GM18505 (cell line): ENCODE measurements around the gene CHAF1B.
"Not testable (repeated sequence)": the region's sequence is repeated elsewhere in the genome, so short reads cannot be mapped to it uniquely, and the experiment has no call there.

Experiments used
- ATAC-seq: cut with Tn5 transposase; IDR thresholded peaks from one replicate; pipeline ENCODE4 v1.9.1; 2021; ENCODE audit not compliant: unreplicated experiment
- POLR2A ChIP-seq: IDR thresholded peaks from 4 replicates; pipeline ENCODE4 v1.6.1; 2011; ENCODE audit warnings: borderline replicate concordance; ENCODE audit not compliant: insufficient read depth, insufficient read length; ENCODE audit errors: extremely low read depth

Gene CHAF1B

DNA sequence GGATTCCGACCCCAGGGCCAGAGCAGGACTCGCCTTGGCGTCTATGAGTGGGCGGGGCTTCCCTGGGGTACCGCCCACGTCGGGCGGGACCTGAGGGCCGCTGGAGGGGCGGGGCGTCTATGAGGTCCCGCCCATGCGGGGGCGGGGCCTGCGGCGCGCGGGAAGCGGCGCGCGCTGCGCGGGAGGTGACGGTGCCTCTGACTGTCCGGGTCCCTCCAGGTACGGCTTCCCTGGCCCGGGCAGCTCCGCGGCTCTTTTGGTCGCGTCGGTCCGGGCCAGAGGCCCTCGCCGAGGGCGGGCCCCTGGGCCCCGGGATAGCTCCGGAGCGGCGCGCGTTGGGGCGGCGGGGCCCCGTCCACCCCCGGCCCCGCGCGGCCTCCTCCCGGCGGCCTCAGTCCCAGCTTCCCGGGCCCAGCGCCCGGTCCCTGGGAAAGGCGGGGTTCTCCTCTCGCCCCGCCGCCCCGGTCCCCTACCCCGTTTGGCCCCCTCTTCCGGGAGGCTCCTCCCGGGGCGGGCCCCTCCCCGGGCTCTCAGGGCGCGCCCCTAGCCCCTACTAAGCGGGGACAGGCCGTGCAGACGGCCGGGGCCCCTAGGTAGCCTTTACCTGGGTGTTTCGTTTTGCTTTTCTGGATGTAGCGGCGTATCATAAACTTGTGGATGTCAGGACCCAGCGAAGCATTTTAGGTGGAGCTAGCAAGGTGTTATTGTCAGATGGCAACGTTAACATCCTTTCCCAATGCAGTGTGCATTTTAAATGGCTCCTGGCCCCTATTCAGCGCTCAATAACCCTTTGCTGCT is at the start of gene CHAF1B:
Gene CHAF1B (plus strand): TSS at position 160 of the 798 bp plus-strand sequence. CDS start 745 bp downstream, outside the sequence.
- peak; percentile 91 for ATAC-seq
- TF ChIP-seq POLR2A, result peak; percentile 68

DNA sequence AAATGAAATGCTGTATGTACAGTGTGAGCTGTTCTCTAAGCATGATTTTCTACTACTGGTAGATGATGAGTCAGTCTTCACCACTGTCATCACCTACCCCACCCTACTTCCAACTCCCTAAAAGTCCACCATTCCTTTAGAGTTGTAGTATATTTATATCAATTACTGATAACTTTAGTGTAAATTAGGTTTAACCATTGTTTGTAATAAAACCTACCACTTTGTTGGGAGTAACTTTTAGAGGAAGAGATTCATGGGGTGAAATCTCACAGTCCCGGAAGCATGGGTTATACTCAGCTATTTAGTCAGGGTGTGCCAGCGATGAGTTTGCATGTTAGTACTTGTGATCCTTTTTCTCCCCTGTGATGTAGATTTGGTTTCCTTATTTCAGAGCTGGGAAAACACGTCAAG is 48.1 kb upstream of the CHAF1B start:
- no peak for TF ChIP-seq POLR2A
- ATAC-seq, result no peak

DNA sequence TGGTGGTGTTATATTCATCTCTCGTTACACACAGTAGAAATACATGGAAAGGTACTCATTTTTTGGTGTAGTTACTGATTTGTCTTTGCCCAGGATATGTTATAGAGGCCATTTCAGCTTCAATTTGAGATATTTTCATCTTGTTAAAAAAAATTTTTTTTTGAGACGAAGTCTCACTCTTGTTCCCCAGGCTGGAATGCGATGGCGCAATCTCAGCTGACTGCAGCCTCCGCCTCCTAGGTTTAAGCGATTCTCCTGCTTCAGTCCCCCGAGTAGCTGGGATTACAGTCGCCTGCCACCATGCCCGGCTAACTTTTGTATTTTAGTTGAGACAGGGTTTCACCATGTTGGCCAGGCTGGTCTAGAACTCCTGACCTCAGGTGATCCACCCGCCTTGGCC is 46.2 kb upstream of the CHAF1B start:
- ATAC-seq, result no peak
- no peak for TF ChIP-seq POLR2A

DNA sequence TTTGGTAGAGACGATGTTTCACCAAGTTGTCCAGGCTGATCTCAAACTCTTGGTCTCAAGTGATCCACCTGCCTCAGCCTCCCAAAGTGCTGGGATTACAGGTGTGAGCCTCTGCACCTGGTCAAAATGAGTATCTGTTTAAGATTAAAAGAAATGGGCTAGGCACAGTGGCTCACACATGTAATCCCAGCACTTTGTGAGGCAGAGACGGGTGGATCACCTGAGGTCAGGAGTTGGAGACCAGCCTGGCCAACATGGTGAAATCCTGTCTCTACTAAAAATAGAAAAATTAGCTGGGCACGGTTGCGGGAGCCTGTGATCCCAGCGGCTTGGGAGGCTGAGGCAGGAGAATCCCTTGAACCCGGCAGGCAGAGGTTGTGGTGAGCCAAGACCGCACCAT is 42.6 kb upstream of the CHAF1B start:
- ATAC-seq, result not testable (repeated sequence)

DNA sequence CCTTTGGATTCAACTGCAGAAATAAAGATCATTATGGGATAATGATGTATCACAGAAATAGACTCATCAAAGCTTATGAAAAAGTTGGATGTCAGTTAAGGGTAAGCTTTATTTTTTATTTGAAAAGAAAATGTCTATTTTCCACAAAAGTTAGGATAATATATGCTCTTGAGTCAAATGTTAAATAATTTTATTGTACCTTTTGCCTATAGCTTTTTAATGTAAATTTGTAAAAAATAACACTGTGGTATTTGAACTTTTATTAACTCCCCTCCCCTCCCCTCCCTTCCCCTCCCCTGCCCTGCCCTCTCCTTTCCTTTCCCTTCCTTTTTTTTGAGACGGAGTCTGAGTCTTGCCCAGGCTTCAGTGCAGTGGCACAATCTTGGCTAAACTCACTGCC is 40.3 kb upstream of the CHAF1B start:
- TF ChIP-seq POLR2A, result no peak
- no peak for ATAC-seq

DNA sequence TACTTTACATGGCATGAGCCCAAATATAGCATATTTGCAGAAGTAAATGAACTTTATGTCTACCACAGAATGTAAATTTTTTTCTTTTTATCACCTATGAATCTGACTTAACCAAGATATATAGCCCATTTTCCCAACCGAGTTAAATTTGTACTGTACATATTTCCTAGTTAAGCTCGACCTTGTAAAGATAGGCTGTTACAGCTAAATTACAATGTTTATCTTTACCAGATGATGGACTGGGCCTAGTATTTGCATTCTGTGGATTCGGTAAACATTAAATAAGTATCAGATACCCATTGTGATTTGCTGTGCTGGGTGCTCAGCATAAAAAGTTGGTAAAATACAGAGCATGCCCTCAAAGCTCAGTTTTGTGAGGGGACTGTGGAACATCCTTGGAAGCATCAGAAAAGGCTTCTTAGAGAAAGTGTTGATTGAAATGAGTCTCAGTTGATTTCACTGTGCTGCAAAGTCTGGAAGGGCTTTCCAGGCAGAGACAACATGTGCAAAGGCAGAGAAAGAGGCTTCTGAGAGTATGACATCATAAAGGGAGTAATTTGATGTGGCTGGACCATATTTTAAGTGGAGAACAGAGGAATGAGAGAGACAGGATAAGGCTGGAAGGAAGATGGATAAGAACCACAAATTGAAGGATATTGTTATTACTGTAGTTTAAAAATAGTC is 37.8 kb upstream of the CHAF1B start:
- TF ChIP-seq POLR2A, result no peak
- no peak for ATAC-seq

DNA sequence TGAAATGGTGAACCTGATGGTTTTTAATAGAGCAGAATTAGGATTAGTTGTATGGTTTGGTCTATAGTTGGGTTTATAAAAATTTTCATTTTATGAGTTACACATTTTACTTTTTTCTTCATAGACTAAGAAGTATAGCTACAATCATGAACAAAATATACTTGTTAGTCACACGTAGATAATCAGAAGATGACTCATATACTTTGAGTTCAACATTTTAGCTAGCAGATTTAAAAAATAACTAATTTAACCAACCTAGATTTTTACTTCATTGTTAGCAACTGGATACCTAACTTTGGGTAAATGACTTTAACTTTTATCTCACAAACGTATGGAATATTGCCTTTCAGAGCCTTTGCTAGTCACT is 37.2 kb upstream of the CHAF1B start:
- ATAC-seq, result no peak
- no peak for TF ChIP-seq POLR2A

DNA sequence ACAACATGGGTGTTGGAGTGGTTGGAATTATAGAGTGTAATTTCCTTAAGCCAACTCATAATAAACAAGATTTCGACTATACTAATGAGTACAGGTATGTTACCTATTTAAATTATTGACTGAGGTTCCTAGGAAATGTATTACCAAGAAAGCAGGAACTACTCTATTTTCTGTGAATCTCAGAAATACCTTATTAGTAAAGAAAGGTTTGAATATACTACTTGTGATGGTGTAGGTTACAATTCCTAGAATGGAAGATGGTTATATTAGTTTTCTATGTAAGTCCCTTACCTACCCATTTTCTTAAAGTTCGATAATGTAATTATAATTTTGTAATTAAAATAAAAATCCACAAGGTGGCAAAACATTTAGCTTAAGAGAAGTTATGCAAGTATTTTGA is 35.9 kb upstream of the CHAF1B start:
- TF ChIP-seq POLR2A, result no peak
- ATAC-seq, result no peak

DNA sequence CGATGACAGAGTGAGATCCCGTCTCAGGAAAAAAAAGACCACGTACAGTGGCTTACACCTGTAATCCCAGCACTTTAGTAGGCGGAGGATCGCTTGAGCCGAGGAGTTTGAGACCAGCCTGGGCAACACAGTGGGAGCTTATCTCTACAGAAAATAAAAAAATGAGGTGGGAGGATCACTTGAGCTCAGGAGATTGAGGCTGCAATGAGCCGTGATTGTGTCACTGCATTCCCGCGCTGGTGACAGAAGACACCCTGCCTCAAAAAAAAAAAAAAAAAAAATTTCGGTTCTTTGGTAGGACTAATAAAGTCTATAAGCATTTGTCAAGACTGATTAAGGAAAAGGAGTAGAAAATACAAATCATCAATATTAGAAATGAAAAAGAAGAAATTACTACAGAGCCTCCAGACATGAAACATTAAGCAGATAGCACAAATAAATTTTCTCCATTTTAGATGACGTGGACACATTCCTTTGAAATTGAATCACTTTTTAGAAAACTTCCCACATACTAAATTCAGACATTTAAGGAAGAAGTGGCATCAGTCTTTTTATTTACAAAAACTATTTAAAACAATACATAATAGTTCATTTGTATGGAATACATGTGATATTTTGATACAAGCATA is 34.8 kb upstream of the CHAF1B start:
- TF ChIP-seq POLR2A, result no peak
- ATAC-seq, result no peak

DNA sequence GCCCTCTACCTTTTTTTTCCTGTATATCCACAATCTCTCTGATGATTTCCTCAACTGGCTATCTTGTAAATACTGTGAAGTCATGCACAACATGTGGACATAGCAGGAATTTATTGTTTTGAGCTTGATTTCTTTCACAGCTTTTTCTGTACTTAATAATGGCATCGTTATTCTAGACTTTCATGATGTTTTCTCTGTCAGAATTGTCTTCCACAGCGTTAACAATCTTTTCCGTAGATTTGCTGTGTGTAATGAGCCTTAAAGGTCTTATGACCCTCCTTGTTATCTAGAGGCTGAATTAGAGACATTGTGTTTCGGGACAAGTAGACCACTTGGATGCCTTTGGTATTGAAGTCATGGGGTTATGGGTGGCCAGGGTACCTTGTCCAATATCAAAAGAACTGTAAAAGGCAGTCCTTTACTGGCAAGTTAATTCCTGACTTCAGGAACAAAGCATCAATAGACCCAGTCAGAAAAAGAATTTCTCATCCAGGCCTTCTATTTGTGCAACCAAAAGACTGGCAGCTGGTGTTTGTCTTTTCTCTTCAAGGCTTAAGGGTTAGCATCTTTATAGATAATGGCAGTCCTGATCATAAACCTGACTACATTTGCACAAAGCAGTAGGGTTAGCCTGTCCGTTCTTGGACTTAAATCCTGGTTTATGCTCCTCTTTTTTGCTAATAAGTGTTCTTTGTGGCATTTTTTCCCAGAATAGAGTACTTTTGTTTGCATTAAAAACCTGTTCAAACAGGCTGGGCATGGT is 30.1 kb upstream of the CHAF1B start:
- ATAC-seq, result no peak
- no peak for TF ChIP-seq POLR2A

DNA sequence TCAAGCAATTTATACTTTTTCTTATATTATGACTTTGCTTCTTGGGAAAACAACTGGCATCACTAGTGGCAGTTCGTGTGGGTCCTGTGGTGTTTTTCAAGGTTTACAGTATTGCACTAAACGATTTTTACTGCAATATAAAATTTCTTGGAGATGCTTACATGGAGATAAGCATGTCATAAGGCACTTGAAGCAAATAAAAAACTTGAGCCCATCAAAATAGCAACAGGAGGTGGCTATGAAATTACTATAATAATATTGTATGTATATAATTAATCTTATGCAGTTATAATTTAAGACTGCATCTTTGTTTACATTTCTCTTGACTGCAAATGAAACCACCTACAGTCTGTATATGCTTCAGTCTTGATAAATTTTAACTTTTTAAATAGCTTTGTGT is 29.3 kb upstream of the CHAF1B start:
- no peak for ATAC-seq
- no peak for TF ChIP-seq POLR2A

DNA sequence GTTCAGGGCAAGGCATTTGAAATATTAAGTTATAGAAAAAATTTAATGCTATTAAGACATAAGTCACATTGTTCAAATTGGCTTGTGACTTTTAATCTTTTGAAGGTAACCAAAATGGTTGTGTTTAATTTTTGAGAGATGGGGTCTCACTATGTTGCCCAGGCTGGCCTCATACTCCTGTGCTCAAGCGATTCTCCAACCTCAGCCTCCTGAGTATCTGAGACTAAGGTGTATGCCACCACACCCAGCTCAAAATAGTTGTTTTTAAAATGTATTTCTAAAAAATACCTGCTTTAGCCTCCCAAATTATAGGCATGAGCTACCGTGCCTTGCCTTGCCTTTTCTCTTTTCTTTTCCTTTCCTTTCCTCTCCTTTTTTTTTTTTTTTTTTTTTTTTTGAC is 26.0 kb upstream of the CHAF1B start:
- TF ChIP-seq POLR2A, result no peak
- ATAC-seq, result no peak

DNA sequence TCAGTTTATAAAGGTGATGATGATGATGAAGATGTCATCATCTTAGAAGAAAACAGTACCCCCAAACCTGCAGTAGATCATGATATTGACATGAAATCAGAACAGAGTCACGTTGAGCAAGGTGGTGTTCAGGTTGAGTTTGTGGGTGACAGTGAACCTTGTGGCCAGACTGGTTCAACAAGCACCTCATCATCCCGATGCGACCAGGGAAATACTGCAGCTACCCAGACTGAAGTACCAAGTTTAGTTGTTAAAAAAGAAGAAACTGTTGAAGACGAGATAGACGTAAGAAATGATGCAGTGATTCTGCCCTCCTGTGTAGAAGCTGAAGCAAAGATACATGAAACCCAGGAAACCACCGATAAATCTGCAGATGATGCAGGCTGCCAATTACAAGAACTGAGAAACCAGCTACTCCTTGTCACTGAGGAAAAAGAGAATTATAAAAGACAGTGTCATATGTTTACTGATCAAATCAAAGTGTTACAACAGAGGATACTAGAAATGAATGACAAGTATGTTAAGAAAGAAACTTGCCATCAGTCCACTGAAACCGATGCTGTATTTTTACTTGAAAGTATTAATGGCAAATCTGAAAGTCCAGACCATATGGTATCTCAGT is 16.0 kb upstream of the CHAF1B start:
- TF ChIP-seq POLR2A, result no peak
- no peak for ATAC-seq
